OCI-LY3 (cell line): Measurements from ENCODE around the gene CRMP1.

ENCODE experiments used
- H2AFZ ChIP-seq: fragments of 200-600, 300-600 bp; shearing (Covaris generic); 2 replicates; pipeline ENCODE4 v1.6.0; 2014; ENCODE audit warnings: antibody characterized with exemption, low read depth, low read length
- H3K27ac ChIP-seq: fragments of 200-600, 300-600 bp; sonication (generic); 2 replicates; pipeline ENCODE4 v1.5.1; 2014; ENCODE audit warnings: mild to moderate bottlenecking, low read length, moderate library complexity, mixed read lengths
- H3K27me3 ChIP-seq: fragments of 200-600, 300-600 bp; sonication (generic); 2 replicates; pipeline ENCODE4 v1.6.1; 2014; ENCODE audit warnings: low read depth, low read length, mixed read lengths
- H3K36me3 ChIP-seq: fragments of 200-600, 300-600 bp; sonication (generic); replicated peaks from 2 replicates; pipeline ENCODE3; 2014; ENCODE audit warnings: low read depth, low read length, mixed read lengths
- H3K4me1 ChIP-seq: fragments of 300-600, 200-600 bp; sonication (generic); 2 replicates; pipeline ENCODE4 v1.6.1; 2014; ENCODE audit warnings: low read length, mixed read lengths
- H3K4me2 ChIP-seq: fragments of 200-600, 300-600 bp; sonication (generic); 2 replicates; pipeline ENCODE4 v1.6.1; 2014; ENCODE audit warnings: low read length, mixed read lengths
- H3K4me3 ChIP-seq: fragments of 300-600, 200-600 bp; sonication (generic); 2 replicates; pipeline ENCODE4 v1.5.1; 2014; ENCODE audit warnings: antibody characterized with exemption, mild to moderate bottlenecking, low read length, moderate library complexity
- H3K79me2 ChIP-seq: fragments of 300-600, 200-600 bp; shearing (Covaris generic); 2 replicates; pipeline ENCODE4 v1.6.1; 2014; ENCODE audit warnings: mild to moderate bottlenecking, low read length, mixed read lengths
- H3K9ac ChIP-seq: fragments of 300-600, 200-600 bp; shearing (Covaris generic); 2 replicates; pipeline ENCODE4 v1.6.0; 2014; ENCODE audit warnings: mild to moderate bottlenecking, low read length, moderate library complexity
- H3K9me3 ChIP-seq: fragments of 200-600, 300-600 bp; shearing (Covaris generic); 2 replicates; pipeline ENCODE4 v1.6.1; 2014; ENCODE audit warnings: low read length, mixed read lengths; ENCODE audit not compliant: insufficient read depth
- H4K20me1 ChIP-seq: fragments of 200-600, 300-600 bp; sonication (generic); 2 replicates; pipeline ENCODE4 v1.6.1; 2016; ENCODE audit warnings: low read length, mixed read lengths; ENCODE audit not compliant: insufficient read depth
- CTCF ChIP-seq: fragments of 200-600, 300-600 bp; sonication (generic); IDR thresholded peaks from 2 replicates; pipeline ENCODE4 v1.5.1; 2014; ENCODE audit warnings: antibody characterized with exemption, low read length, low read depth
- EZH2phosphoT487 ChIP-seq: fragments of 200-600 bp; shearing (Covaris generic); IDR thresholded peaks from 2 replicates; pipeline ENCODE4 v1.6.1; 2018; ENCODE audit warnings: antibody characterized with exemption, mixed run types, low read depth

The CRMP1 gene

DNA sequence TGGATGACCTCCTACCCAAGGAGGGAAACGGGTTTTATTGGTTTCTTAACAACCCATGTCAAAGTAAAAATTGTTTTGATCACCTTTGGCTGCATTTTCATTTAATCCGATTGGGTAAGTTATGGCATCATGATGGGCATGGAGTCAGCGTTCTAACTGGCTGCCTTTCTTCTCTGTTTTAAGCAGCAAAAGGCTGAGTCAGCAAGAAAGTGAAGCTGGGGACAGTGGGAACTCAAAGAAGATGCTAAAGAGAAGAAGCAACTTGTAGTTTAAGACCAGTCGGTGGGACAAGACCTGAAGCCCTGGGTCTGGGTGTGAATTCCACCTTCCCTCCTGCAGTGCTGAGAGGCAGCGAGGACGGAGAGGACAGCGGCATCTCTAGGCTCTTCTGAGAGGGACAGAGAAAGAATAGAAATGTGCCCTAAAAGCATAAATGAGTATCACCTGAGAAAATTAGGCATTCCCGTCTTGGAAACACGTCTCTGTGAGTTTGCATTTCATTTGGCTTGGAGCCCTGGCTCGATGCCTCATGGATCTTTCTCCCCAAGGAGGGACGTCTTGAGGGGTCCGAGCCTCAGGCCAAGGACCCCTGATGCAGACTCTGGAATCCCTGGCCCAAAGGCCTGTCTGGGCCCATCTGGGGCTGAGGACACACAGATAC, 82.0 kb downstream of the CRMP1 start:
- Histone ChIP-seq H3K4me3 (no peak overlapping the region), H2AFZ (no peak overlapping the region), H4K20me1 (no peaks in the 10 kb centered on the region), H3K27ac (no peak overlapping the region), H3K4me1 (no peaks in the 10 kb centered on the region), H3K9me3 (no peaks in the 10 kb centered on the region), H3K4me2 (no peak overlapping the region), H3K36me3 (peaks cover 5% of the 10 kb centered on the region), H3K9ac (no peak overlapping the region), H3K79me2 (no peaks in the 10 kb centered on the region), H3K27me3 (no peaks in the 10 kb centered on the region)
- TF ChIP-seq CTCF (no peak), EZH2phosphoT487 (no peak)

DNA sequence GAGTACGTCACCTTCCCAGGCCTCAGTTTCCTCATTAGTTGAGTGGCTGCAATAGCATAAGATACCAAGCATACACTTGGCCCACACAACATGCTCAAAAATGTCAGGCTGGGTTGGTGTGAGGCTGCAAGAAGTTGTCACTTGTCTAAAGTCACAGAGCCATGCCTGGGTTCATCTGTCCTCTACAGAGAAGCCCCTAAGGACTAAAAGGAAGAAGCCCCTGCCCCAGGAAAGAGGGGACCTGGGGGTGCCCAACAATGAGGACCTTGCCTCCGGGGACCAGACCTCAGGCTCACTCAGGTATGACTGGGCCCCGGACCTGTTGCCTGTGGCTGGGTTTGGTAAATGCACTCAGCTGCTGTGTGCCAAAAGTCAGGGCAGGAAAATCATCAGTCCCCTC, 82.7 kb downstream of the CRMP1 start:
- Histone ChIP-seq H3K27ac (no peak overlapping the region), H4K20me1 (no peaks in the 10 kb centered on the region), H2AFZ (no peak overlapping the region), H3K36me3 (peaks cover 5% of the 10 kb centered on the region), H3K9ac (no peak overlapping the region), H3K9me3 (no peaks in the 10 kb centered on the region), H3K27me3 (no peaks in the 10 kb centered on the region), H3K79me2 (no peaks in the 10 kb centered on the region), H3K4me1 (no peaks in the 10 kb centered on the region), H3K4me3 (no peak overlapping the region), H3K4me2 (no peak overlapping the region)
- TF ChIP-seq CTCF (no peak), EZH2phosphoT487 (no peak)

DNA sequence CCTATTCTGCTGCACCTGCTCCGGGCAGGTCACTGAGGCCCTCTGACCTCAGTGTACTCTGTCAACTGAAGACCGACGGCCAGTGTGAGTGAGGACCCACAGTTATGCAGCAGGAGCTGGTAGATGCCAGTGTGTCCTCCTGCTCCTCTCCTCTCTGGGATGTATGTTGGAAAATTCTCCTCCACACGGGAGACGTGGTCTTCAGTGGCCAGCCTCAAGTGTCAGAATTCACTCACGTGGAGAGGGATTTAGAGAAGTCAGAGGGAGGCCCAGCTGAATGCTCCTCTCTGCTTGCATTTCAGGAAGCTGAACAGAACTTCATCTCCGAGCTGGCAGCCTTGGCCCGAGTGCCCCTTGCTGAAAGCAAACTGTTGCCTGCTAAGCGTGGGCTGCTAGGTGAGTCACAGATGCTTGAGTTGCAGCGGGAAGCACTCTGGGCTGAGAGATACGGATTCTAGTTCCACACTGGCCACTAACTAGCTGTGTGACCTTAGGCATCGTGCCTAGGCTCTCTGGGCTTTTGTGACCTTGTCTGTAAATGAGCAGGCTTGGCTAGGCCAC, 83.6 kb downstream of the CRMP1 start:
- Histone ChIP-seq H3K27ac (no peak overlapping the region), H3K27me3 (no peaks in the 10 kb centered on the region), H3K79me2 (no peaks in the 10 kb centered on the region), H3K9ac (no peak overlapping the region), H3K4me2 (no peak overlapping the region), H3K36me3 (peaks cover 5% of the 10 kb centered on the region), H3K4me3 (no peak overlapping the region), H4K20me1 (no peaks in the 10 kb centered on the region), H3K9me3 (no peaks in the 10 kb centered on the region), H3K4me1 (no peaks in the 10 kb centered on the region), H2AFZ (no peak overlapping the region)
- TF ChIP-seq EZH2phosphoT487 = no peak
- TF ChIP-seq CTCF = no peak

DNA sequence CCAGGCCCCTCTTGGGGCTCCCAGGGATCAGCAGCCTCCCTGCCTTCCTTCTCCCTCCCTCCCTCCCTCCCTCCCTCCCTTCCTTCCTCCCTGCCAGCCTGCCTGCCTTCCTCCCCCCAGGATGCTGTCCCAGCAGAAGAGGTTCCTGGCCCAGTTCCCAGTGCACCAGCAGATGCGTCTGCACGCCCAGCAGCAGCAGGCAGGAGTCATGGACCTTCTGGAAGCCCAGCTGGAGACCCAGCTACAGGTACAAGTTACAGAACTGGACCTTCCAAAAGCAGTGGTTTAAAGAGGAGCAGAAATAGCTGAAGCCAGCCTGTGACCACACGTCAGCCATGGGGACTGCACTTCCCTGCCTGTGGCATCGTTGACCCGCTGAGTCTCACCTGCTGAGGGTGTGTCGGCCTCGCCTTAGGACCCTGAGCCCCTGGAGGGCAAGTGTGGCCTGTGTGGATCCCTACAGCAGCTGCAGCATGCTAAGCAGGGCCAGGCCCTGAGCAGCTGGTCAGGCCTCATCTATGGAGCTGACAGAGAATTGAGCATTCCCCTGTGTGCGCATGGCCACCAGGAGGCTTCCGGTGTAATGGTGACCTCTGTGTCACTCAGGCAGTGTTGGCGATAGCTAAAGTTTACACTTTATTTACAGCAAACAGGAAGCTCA, 84.7 kb downstream of the CRMP1 start:
- no peaks in the 10 kb centered on the region for H3K27me3 ChIP-seq
- H3K79me2 ChIP-seq = no peaks in the 10 kb centered on the region
- no peak overlapping the region for H2AFZ ChIP-seq
- H4K20me1 ChIP-seq = no peaks in the 10 kb centered on the region
- no peak for TF ChIP-seq CTCF
- no peak for TF ChIP-seq EZH2phosphoT487
- H3K4me2 ChIP-seq = no peak overlapping the region
- no peaks in the 10 kb centered on the region for H3K9me3 ChIP-seq
- no peak overlapping the region for H3K27ac ChIP-seq
- no peak overlapping the region for H3K4me3 ChIP-seq
- H3K4me1 ChIP-seq = no peaks in the 10 kb centered on the region
- H3K36me3 ChIP-seq = peaks cover 3% of the 10 kb centered on the region
- H3K9ac ChIP-seq = no peak overlapping the region
